Activated T-helper 1 cell treated with anti-CD3 and anti-CD28 coated beads, Interleukin-12 subunit alpha, Interleukin-12 subunit beta, Interleukin-2, Interleukin-4 antibody, amounts not matched to agents 30 ng/mL and 10 ng/mL and 1 ng/mL, durations not matched to agents 14 hours and 24 hours and 36 hours (primary cell): ENCODE data around the gene SLX4IP. TPM values are rescaled to one million over a fixed set of nuclear protein-coding genes. Genes with fewer than 3 reads are reported as not detected.

Source experiments
- DNase-seq: peaks from one replicate; pipeline ENCODE4 v3.0.0; 2021; ENCODE audit warnings: low spot score
- H3K27ac Mint-ChIP-seq: one replicate; pipeline ENCODE4 v1.8.0; 2021; ENCODE audit warnings: mild to moderate bottlenecking, mixed read lengths
- H3K27me3 Mint-ChIP-seq: one replicate; pipeline ENCODE4 v1.8.0; 2022; ENCODE audit warnings: mild to moderate bottlenecking, moderate library complexity, mixed read lengths; ENCODE audit not compliant: insufficient read depth
- H3K36me3 Mint-ChIP-seq: one replicate; pipeline ENCODE4 v1.8.0; 2021; ENCODE audit warnings: low read depth, mixed read lengths
- H3K4me1 Mint-ChIP-seq: one replicate; pipeline ENCODE4 v1.8.0; 2021; ENCODE audit warnings: low read depth, mixed read lengths
- H3K4me3 Mint-ChIP-seq: one replicate; pipeline ENCODE4 v1.8.0; 2021; ENCODE audit warnings: mild to moderate bottlenecking, moderate library complexity, mixed read lengths
- H3K9me3 Mint-ChIP-seq: one replicate; pipeline ENCODE4 v1.8.0; 2021; ENCODE audit warnings: mixed read lengths
- intact Hi-C: fragments of 100-400 bp; cut with micrococcal nuclease; formaldehyde crosslinking; loops from one replicate; pipeline ENCODE4 v1.15.1; 2024
- total RNA-seq: library from RNA; stranded (reverse); gene quantifications from 2 replicates; pipeline ENCODE4 v1.2.3, GENCODE V29; 2022

The SLX4IP gene
- total RNA-seq, 1 donor from 2014 or later, result 5.0 TPM

DNA sequence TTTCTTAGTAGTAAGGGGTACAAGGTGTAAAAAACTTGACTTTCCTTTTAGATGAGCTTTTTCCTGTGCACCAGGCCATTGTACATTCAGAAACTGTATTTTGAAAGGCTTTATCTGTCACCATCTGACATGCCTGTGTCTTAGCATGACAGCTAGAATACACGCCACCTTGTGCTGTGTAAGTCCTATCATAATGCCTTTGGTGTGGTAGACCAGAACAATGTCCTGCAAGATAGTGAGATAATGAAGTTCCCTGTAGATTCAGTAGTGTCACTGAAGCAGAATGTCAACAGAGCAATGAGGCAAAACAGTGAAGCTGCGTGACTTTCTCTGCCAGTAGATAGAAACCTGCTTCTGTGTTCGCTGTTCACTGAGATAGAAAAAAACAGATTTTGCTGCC lies 132.9 kb downstream of the SLX4IP start:
- H3K36me3 Mint-ChIP-seq, result peaks cover 7% of the 10 kb centered on the region
- peaks cover 46% of the 10 kb centered on the region for H3K4me1 Mint-ChIP-seq
- no peaks in the 10 kb centered on the region for H3K9me3 Mint-ChIP-seq
- intact Hi-C loops, result no loop called here
- peaks cover 2% of the 10 kb centered on the region for H3K27me3 Mint-ChIP-seq
- H3K4me3 Mint-ChIP-seq, result no peak overlapping the region
- DNase-seq, result no peak
- H3K27ac Mint-ChIP-seq, result no peak overlapping the region

DNA sequence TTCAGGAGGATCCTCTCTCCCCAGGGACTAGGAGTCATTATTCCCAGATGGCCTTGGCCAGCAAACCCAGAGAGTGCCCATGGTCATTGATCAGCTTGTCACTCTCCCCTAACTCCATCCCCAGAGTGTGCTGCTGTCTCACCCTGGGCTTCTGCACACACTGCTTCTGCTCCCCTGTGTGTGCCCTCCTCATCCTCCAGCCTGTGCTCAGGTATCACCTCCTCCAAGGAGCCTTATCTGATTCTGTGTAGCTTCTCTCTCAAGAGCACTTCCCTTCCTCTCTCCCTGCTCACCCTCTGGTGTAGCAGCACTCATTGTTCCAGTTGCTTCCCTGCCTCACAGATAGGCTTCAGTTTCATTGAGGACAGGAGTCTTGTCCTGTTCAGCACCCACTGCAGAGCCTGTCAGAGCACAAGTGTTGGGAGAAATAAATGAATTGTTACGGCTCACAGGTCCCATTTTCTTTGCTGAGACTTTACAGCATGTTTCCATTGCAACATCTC lies 136.3 kb downstream of the SLX4IP start:
- peaks cover 6% of the 10 kb centered on the region for H3K36me3 Mint-ChIP-seq
- no peaks in the 10 kb centered on the region for H3K9me3 Mint-ChIP-seq
- no peak for DNase-seq
- H3K4me3 Mint-ChIP-seq, result no peak overlapping the region
- intact Hi-C loops, result no loop called here
- peaks cover 2% of the 10 kb centered on the region for H3K27me3 Mint-ChIP-seq
- H3K27ac Mint-ChIP-seq, result no peak overlapping the region
- peaks cover 25% of the 10 kb centered on the region for H3K4me1 Mint-ChIP-seq

DNA sequence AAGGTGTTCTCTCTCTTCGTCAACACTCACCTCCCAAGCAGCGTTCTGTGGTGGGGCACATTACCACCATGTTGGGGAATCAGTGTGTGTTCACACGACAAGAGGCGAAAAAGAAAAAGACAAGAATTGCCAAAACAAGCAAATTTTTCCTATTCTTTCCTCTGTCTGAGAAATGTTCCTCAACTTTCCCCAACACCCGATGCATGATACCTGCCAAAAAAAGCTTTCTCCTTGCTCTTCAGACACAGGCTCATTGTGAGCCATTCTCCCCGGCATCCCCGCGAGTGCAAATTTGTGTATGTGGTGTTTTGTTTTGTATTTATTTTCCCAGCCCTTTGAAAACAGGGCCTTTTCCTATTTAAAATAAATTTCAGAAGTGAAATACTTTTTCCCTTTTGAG lies 137.7 kb downstream of the SLX4IP start:
- Mint-ChIP-seq H3K27ac (no peak overlapping the region), H3K9me3 (no peaks in the 10 kb centered on the region), H3K36me3 (peaks cover 6% of the 10 kb centered on the region), H3K27me3 (peaks cover 2% of the 10 kb centered on the region), H3K4me3 (no peak overlapping the region), H3K4me1 (peaks cover 22% of the 10 kb centered on the region)
- intact Hi-C loops, result no loop called here
- no peak for DNase-seq

DNA sequence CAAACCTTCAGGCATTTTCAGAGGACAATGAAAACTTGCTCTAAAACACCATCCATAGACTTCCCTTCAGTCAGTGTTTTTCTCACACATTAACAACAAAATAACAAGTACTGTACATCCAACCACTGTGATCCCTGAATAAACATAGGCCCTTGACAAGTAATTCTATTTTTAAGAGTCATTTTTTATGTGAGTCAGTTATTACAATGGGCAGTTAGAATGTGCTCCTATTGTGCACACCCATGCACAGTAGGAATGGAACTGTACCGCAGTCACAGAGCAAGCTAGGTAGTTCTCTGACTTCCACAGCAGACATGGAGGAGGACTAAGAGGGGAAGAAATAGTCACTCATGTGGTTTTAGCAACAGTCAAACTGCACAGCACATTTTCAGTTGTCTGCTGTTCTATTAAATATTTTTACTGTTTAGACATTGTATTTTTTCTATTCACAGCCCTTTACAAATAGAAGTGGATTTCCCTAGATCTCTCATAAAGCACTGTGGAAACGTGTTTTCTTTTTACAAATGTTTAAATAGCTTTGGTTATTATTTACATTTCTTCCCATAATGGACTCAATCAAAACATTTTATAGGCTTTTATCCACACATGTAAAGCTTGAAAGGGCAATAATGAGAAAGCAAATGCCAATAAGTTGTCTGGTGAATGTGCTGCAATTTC lies 138.3 kb downstream of the SLX4IP start:
- H3K4me3 Mint-ChIP-seq, result no peak overlapping the region
- no peak for DNase-seq
- H3K27ac Mint-ChIP-seq, result no peak overlapping the region
- peaks cover 6% of the 10 kb centered on the region for H3K36me3 Mint-ChIP-seq
- peaks cover 23% of the 10 kb centered on the region for H3K4me1 Mint-ChIP-seq
- intact Hi-C loops, result no loop called here
- H3K27me3 Mint-ChIP-seq, result peaks cover 2% of the 10 kb centered on the region
- no peaks in the 10 kb centered on the region for H3K9me3 Mint-ChIP-seq

DNA sequence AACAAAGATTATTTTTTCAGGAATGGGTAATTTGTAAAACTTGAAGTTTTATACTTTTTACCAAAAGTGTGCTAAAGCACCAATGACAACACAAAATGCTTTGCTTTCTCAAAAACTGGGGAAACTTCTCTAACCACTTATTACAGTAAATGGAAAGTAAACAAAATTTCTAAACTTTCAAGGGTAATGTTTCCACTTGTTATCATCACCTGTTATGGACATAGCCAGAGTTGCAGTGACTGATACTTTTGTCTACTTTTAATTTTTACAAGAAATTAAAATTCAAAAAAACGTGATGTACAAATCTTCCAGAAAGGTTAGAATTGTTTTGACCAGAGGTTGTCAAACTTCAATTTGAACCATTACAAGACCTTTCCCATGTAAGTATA lies 138.8 kb downstream of the SLX4IP start:
- H3K4me1 Mint-ChIP-seq, result peaks cover 28% of the 10 kb centered on the region
- H3K4me3 Mint-ChIP-seq, result no peak overlapping the region
- H3K36me3 Mint-ChIP-seq, result peaks cover 6% of the 10 kb centered on the region
- no peak for DNase-seq
- intact Hi-C loops, result no loop called here
- peaks cover 2% of the 10 kb centered on the region for H3K27me3 Mint-ChIP-seq
- H3K27ac Mint-ChIP-seq, result no peak overlapping the region
- H3K9me3 Mint-ChIP-seq, result no peaks in the 10 kb centered on the region

DNA sequence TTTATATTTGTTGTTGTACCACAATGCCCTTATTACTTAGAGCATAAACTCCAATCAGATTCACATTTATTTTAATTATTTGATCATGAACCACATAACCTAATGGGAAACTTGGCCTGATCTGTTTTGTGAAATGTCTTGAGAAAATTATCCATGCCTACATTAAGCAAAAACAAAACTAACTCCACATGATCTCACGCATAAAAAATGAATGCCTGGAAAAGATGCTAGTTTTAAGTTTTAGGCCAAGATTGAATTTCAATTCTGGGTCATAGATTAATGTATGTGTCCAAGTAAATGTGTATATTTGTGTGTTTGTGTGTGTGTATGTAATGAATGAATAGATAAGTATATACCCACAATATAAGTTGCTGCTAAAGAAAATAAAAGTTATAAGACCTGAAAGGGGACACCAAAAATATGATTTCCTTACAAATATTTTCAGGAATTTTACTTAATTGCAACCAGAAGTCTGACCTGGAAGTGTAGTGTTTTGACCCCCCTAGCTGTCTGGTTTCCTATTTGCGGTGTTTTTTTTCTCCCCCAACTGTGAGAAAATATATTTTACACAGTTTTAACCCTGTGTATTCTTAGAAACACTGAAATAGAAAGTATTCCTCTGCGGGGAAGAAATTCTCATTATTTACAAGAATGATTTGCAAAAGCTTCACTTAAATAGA lies 141.4 kb downstream of the SLX4IP start:
- intact Hi-C loops, result no loop called here
- peaks cover 4% of the 10 kb centered on the region for H3K36me3 Mint-ChIP-seq

DNA sequence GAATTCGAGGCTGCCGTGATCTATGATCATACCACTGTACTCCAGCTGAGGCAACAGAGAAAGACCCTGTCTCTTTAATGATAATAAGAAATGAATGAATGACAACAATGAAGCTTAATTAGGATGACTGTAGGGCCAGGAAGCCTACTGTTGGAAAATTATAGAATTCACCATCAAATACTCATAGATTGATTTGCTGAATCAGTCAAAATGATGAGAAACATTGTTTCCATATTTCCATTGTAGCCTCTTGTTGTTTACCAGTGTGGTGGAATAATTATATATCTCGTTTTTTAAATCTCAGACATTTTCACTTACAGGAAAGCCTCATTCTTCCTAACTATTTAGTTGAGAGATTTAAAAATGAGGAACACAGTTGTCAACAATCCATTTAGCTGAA lies 142.5 kb downstream of the SLX4IP start:
- intact Hi-C loops, result loop anchor here (2.0 kb wide), 1 partner anchor 21 kb away; no protein-coding TSS in a partner anchor
- peaks cover 25% of the 10 kb centered on the region for H3K4me1 Mint-ChIP-seq
- no peak overlapping the region for H3K4me3 Mint-ChIP-seq

More for the DNA sequence above, 141.4 kb downstream of the SLX4IP start:
- DNase-seq, result no peak
- peaks cover 5% of the 10 kb centered on the region for H3K27me3 Mint-ChIP-seq
- H3K9me3 Mint-ChIP-seq, result no peaks in the 10 kb centered on the region
- no peak overlapping the region for H3K27ac Mint-ChIP-seq
- peaks cover 32% of the 10 kb centered on the region for H3K4me1 Mint-ChIP-seq
- H3K4me3 Mint-ChIP-seq, result no peak overlapping the region

DNA sequence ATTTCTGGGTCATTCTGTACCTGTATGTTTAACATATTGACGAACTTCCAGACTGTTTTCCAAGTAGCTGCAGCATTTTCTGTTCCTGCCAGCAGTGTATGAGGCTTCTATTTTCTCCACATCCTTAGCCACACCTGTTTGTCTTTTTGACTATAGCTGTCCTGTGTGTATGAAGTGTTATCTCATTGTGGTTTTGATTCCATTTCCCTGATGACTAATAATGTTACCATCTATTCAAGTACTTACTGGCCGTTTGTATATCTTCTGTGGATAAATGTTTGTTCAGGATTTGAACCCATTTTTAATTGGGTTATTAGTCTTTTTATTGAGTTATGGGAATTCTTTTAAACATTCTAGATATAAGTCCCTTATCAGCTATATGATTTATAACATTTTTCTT lies 143.5 kb downstream of the SLX4IP start:
- Mint-ChIP-seq H3K4me3 (no peak overlapping the region), H3K36me3 (peaks cover 4% of the 10 kb centered on the region), H3K27ac (no peak overlapping the region), H3K27me3 (peaks cover 3% of the 10 kb centered on the region), H3K9me3 (no peaks in the 10 kb centered on the region), H3K4me1 (peaks cover 25% of the 10 kb centered on the region)
- intact Hi-C loops, result loop anchor here (2.0 kb wide), 1 partner anchor 20 kb away; no protein-coding TSS in a partner anchor
- DNase-seq, result no peak

More for the DNA sequence above, 142.5 kb downstream of the SLX4IP start:
- Mint-ChIP-seq H3K27me3 (peaks cover 3% of the 10 kb centered on the region), H3K9me3 (no peaks in the 10 kb centered on the region), H3K36me3 (peaks cover 4% of the 10 kb centered on the region), H3K27ac (no peak overlapping the region)
- no peak for DNase-seq

DNA sequence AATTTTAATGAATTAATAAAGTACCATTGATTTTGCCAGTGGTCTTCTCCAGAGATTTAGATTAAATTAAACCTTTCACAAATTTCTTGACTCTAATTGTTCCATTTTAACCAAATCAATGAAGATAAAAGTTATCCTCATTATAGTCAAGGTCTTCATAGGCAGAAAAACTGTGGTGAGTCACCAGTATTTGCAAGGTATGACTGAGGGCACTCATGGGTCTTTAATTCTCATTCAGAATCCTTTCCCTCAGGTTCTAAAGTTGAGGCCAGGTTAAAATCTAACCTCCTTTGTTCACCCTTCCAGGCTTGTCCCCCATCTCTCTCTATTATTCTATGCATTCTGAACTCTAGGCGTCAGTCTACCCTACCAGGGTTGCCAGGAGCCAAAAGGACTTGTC lies 144.8 kb downstream of the SLX4IP start:
- Mint-ChIP-seq H3K4me3 (no peak overlapping the region), H3K27me3 (peaks cover 3% of the 10 kb centered on the region), H3K4me1 (peaks cover 19% of the 10 kb centered on the region), H3K27ac (no peak overlapping the region), H3K36me3 (peaks cover 4% of the 10 kb centered on the region), H3K9me3 (no peaks in the 10 kb centered on the region)
- intact Hi-C loops, result loop anchor here (2.0 kb wide), 1 partner anchor 19 kb away; no protein-coding TSS in a partner anchor
- no peak for DNase-seq

DNA sequence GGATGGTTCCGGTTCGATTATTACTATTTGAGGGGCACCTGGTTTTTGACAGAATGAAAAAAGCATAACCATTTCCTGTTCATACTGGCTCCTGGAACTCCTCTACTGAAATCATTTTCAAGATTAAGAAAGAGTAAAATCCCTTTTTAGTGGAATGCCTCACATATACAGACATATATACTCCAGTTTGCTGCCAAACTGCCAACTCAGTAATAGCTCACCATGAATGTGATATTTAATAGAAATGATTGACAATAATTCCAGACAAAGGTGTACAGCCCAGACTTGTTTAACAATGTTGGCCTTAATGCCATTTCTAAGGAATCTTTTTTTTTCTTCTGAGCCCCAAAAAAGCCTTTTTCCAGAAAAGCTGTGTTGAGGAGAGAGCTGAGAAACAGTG lies 145.6 kb downstream of the SLX4IP start:
- H3K4me1 Mint-ChIP-seq, result peaks cover 19% of the 10 kb centered on the region
- peaks cover 4% of the 10 kb centered on the region for H3K36me3 Mint-ChIP-seq
- no peak overlapping the region for H3K4me3 Mint-ChIP-seq
- peaks cover 3% of the 10 kb centered on the region for H3K27me3 Mint-ChIP-seq
- intact Hi-C loops, result no loop called here
- DNase-seq, result no peak
- H3K27ac Mint-ChIP-seq, result no peak overlapping the region
- H3K9me3 Mint-ChIP-seq, result no peaks in the 10 kb centered on the region

DNA sequence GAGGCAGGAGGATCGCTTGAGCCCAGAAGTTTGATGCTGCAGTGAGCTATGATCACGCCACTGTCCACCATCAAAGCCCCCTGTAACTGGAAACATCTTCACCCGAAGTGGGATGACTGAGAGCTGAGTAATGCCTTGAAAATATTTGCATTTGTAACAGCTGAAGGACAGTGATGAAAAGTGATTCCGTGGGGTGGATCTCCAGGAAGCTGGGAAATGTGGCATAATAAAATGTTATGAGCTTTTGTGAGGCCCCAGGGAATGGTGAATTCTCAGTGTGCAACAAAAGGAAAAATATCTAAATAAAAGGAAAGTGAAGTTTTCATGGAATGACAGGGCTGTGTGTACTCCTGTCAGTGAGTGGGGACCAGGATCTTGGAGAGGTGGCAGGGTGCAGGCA lies 146.7 kb downstream of the SLX4IP start:
- H3K9me3 Mint-ChIP-seq, result no peaks in the 10 kb centered on the region
- H3K4me1 Mint-ChIP-seq, result peaks cover 19% of the 10 kb centered on the region
- H3K36me3 Mint-ChIP-seq, result peaks cover 5% of the 10 kb centered on the region
- H3K27ac Mint-ChIP-seq, result no peak overlapping the region
- H3K27me3 Mint-ChIP-seq, result peaks cover 3% of the 10 kb centered on the region
- H3K4me3 Mint-ChIP-seq, result no peak overlapping the region
- intact Hi-C loops, result no loop called here
- no peak for DNase-seq

DNA sequence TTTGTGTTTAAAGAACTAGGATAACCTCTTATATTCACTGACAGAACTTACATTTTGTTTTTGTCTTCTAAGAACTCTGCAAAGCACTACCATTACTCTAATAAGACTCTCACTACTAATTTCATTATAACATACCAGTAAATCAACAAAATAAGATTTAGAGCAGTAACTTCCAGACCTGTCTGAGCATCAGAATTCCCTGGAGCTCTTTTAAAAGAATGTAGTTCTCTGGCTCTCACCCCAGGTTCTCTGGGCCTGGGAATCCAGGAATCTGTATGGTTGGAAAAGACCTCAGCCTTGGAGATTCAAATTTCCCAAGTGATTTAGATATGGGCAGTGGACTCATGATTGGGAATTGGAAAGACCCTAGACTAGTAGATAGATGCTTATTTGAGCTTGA lies 149.3 kb downstream of the SLX4IP start:
- Mint-ChIP-seq H3K27me3 (peaks cover 3% of the 10 kb centered on the region), H3K4me3 (no peak overlapping the region), H3K9me3 (no peaks in the 10 kb centered on the region), H3K4me1 (peaks cover 7% of the 10 kb centered on the region), H3K27ac (no peak overlapping the region), H3K36me3 (peaks cover 5% of the 10 kb centered on the region)
- DNase-seq, result no peak
- intact Hi-C loops, result no loop called here

DNA sequence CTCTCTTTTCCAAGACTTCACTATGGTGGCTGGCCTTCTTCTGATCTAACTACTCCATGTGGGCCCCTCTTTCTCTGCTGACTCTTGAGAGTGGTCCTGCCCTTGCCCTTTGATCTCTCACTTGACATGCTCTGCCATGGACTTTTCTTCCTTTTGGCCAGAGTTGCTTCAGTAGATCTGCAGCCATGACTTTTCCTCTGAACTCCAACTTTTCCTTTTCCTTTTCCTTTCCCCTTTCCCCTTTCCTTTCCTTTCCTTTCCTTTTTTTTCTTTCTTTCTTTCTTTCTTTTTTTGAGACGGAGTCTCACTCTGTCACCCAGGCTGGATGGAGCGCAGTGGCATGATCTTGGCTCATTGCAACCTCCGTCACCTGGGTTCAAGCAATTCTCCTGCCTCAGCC lies 150.2 kb downstream of the SLX4IP start:
- Mint-ChIP-seq H3K4me3 (no peak overlapping the region), H3K4me1 (peaks cover 3% of the 10 kb centered on the region), H3K27ac (no peak overlapping the region), H3K9me3 (no peaks in the 10 kb centered on the region), H3K36me3 (peaks cover 3% of the 10 kb centered on the region), H3K27me3 (peaks cover 1% of the 10 kb centered on the region)
- DNase-seq, result no peak
- intact Hi-C loops, result no loop called here
